ENCODE measurements around the gene CFAP46.
"Not testable (repeated sequence)": the region's sequence is repeated elsewhere in the genome, so short reads cannot be mapped to it uniquely, and the experiment has no call there.

The CFAP46 gene

GRCh38 chr10:132926777-132927650, 15.4 kb downstream of the CFAP46 start:
- DNase-seq = no peak

DNA sequence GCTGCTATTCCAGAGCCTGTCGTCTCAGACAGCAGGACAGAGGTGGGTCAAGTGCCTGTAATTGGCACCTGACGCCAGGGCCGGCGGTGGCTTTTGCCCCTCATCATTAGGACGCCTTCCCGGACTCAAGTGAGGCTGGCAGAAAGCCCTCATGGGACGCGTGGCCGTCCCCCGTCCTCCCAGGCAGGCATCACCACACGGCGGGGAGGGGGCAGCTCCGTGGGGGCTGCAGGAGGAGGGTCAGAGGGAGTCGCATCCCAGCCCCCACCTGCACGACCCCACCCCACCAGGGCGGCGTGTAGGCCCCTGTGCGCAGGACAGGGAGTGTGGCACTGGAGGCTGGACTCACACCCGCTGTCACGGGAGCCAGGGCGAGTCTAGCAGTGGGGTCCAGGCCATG, 16.3 kb downstream of the CFAP46 start:
- no peak for DNase-seq

GRCh38 chr10:132925614-132926013, 16.8 kb downstream of the CFAP46 start:
- DNase-seq = no peak

GRCh38 chr10:132925071-132925561, 17.3 kb downstream of the CFAP46 start:
- no peak for DNase-seq

- no peak for DNase-seq
Measured at GRCh38 chr10:132924046-132924952, 18.1 kb downstream of the CFAP46 start.

GRCh38 chr10:132923384-132923783, 19.0 kb downstream of the CFAP46 start:
- not testable (repeated sequence) for DNase-seq

GRCh38 chr10:132922872-132923271, 19.5 kb downstream of the CFAP46 start:
- DNase-seq = no peak

GRCh38 chr10:132921818-132922807, 20.3 kb downstream of the CFAP46 start:
- no peak for DNase-seq

- DNase-seq = no peak
Measured at GRCh38 chr10:132921086-132921485, 21.3 kb downstream of the CFAP46 start.

DNA sequence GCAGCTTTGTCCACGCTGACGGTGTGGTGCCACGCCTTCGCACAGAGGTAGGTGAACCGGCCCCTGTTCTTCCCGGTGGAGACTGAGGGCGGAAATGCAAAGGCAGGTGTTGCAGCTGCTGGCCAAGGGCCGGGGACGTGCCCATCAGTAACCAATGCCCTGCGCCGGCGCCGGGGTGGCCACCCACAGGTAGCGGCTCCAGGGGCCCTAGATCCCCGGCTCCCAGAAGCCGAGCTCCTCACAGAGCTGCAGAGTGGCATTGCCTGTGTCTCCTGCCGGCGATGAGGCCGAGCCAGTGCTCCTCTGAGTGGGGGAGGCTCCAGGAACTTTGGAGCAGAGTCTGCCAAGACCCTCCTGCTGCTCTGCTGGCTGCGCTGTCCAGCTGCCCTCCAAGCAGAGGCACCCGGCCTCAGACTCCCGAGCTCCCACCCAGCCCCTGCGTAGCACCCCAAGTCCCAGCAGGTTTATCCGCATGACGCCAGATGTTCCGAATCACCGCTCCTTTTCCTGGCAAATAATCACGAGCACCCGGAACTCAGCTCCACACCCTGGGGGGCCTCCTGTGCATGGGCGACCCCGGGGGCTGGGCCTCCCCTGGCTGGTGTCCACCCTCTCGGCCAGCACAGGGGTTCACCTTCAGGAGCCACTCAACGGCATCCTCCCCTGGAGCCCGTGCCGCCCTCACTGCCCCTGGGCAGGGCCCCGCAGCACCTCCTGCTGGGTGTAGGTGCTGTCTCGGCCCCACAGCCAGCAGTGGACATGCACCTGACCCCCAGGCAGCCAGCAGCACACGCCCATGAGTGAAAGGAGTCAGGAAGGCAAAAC, 22.1 kb downstream of the CFAP46 start:
- no peak for DNase-seq

- DNase-seq = no peak
Measured at GRCh38 chr10:132919374-132920100, 22.8 kb downstream of the CFAP46 start.

GRCh38 chr10:132918617-132919373, 23.6 kb downstream of the CFAP46 start:
- DNase-seq = no peak

GRCh38 chr10:132918264-132918616, 24.1 kb downstream of the CFAP46 start:
- DNase-seq = no peak

GRCh38 chr10:132916956-132917666, 25.3 kb downstream of the CFAP46 start:
- DNase-seq = no peak

- DNase-seq = no peak
Measured at GRCh38 chr10:132916421-132916841, 25.9 kb downstream of the CFAP46 start.

DNA sequence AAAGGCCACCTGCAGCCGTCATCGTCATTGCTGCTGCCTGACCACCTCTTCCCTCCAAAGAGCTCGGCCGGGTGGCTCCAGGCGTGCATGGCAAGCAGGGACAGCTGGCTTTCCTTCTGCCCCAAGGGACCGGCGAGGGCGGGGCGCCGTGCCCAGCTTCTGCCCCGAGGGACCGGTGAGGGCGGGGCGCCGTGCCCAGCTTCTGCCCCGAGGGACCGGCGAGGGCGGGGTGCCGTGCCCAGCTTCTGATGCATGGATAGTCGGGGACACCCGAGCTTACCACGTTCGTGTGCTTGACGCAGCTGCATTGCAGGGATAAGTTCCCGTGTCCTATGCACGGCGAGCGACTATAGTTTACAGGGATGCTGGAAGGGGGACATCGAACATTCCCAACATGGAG, 27.0 kb downstream of the CFAP46 start:
- no peak for DNase-seq

DNA sequence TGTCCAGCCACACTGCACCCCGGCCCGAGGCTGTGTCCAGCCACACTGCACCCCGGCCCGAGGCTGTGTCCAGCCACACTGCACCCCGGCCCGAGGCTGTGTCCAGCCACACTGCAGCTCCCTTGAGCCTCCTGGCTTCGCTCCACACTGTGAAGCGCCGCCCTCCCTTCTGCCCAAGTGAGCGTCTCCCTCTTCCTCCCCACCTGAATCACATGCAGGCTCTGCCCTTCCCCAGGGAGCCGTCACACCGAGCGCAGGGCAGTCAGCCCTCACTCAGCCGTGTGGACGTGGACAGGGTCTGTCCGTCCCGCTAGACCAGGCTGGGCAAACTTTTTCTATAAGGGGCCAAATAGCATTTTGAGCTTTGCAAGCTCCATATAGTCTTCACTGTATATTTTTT, 27.6 kb downstream of the CFAP46 start:
- no peak for DNase-seq

- no peak for DNase-seq
Measured at GRCh38 chr10:132913559-132914115, 28.7 kb downstream of the CFAP46 start.

Measured in stimulated activated CD4-positive, alpha-beta T cell treated with anti-CD3 and anti-CD28 coated beads, Interleukin-4, amount 100 ng/mL, for 4 hours (primary cell).